GM18868 (cell line): Measurements from ENCODE around the gene CPNE9.
A peak's percentile ranks its signal among the peaks of the same experiment; 100 is the strongest.

Experiments
- ATAC-seq: cut with Tn5 transposase; IDR thresholded peaks from one replicate; pipeline ENCODE4 v1.9.1; 2021; ENCODE audit warnings: mild to moderate bottlenecking, moderate library complexity; ENCODE audit not compliant: unreplicated experiment

Gene CPNE9

DNA sequence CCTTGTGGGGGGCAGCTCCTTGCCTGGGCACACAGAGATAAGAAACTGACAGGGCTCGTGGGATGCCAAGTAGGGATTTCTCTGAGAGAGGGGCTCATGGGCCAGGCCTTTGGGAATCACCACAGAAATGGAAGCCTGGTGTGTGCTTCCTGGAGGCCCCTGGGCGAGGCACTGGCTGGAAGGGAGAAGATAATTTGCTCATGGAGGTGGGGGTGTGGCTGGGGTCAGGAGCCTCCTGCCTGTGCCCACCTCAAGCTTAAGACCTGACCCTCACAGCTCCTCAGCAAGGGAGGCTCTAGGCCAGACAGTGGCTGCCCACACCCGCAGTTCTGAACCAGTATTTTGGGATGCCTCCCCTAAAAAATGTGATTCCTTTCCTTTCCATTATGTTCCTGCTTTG is 16.9 kb upstream of the CPNE9 start:
- no peak for ATAC-seq

GRCh38 chr3:9687514-9687913 is 16.1 kb upstream of the CPNE9 start:
- ATAC-seq = no peak

DNA sequence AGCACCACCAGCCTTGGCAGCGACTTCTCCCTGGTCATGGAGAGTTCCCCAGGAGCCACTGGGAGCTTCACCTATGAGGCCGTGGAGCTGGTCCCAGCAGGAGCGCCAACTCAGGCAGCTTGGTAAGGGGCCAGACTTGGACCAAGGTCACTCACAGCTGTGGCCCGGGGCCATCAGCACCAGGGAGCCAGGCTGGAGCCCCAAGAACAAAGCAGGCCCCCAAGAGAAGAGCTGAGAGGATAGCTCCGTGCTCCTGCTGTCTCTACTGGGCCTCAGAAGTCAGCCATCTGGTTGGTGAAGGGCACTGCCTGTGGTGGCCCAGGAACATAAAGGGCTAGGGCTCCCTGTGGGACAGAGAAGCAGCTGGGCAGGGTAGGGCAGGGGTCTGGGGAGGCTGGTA is 14.7 kb upstream of the CPNE9 start:
- no peak for ATAC-seq

DNA sequence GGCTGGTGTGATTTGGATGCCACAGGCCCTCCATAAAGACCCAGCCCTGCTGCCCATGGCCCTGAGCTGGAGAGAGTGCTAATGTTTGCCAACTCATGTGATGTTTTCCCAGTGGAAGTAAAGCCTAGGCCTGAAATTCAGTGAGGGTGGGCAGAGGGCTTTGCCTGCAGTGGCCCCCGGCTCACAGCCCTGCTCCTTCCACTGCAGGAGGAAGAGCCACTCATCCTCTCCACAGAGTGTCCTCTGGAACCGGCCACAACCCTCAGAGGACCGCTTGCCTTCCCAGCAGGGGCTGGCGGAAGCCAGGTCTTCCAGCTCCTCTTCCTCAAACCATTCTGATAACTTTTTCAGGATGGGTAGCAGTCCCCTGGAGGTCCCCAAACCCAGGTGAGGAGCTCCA is 13.9 kb upstream of the CPNE9 start:
- no peak for ATAC-seq

DNA sequence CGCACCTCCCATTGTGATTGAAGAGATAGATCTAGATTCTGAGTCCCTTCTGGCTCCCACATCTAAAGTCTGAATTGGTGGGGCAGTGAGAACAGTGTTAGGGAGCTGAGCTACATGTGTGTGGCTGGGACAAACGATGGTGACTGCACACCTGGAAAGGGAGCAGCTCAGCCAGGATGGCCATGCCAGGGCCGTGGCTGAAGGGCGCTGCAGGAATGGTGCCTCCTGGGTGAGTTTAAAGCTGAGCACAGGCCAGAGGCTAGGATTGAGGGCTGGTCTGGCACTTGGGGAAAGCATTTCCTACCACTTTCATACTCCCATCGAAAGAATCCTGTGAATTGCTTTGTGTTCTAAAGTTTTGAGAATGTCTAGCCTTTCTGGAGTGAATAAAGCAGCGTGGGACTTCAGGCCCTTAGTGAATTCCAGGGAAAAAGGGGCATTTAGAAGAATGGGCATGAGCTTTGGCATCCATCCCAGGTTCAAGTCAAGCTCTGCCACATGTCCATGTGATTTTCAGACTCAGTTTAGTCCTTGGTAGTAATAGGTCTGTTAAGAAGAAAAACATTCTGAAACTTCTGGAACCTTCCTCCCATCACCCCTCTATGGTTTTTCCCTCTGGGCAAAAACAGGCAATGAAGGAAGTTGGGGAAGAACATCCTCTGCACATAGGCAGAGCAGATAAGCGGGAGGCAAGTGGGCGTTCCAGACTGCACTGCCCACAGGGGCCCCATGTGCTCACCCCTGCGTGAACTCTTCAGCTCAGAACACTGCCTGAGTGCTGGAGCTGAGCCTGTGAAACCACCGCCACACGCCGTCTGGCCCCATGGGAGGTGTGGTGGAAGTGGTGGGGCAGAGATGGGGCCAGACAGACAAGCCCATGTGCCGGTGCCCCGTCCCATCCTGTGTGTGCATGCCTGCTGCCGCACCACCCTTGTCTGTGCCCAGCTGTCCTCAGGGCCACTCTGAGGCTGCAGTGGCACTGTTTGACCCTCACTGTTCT is 12.9 kb upstream of the CPNE9 start:
- ATAC-seq = peak; percentile 97

DNA sequence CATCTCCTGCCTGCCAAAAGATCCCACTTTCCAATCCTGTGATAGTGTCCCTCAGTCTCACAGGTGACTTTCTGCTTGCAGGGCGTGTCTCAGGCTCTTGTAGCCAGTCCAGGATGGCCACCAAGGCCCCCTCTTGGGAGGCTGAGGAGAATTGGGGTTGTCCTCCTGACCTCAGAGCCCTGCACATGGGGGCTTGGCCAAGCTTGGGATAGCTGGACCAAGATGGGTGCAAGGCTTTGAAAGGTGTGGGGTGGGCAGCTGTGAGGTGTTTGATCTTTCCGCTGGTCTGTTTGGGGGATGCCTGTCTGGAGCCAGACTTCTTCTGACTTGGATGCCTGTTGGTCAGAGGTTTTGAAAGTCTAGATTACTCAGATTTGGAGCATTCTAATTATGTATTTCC is 12.0 kb upstream of the CPNE9 start:
- no peak for ATAC-seq

DNA sequence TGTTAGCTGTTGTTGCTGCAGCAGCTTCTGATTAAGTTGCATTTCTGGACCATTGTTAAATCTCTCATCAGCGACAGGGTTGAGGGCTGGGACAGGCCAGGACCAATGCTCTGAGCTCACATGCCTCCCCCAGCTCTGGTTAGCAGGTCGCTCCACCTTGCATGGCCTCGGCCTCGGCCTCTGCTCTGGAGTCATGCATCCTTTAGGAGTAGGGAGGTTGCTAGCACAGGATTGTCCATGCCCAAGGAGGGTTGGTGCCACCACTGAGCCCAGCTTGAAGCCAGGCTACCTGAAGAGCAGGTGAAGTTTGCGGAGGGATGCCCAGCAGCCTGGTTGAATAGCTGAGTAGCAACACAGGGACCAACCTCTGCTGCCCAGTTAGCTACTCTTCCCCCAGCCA is 11.2 kb upstream of the CPNE9 start:
- no peak for ATAC-seq

DNA sequence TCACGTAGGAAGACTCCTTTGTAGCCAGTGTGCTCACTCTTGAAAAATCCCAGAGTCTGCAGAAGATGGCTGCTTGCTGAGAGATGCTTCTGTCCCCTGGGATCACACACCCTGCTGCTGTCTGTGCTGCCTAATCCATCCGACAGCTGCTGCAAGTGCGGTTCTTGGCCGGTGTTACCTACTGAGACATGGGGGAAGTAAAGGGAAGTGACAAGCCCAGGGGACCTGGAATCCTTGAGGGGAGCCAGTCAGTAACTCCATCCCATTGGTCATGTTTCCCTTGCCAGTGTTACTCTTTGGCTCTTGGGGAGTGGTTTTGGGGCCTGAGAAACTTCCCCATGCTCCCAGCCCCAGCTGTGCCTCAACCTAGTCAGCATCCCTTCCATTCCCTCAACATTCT is 8.3 kb upstream of the CPNE9 start:
- ATAC-seq = no peak

DNA sequence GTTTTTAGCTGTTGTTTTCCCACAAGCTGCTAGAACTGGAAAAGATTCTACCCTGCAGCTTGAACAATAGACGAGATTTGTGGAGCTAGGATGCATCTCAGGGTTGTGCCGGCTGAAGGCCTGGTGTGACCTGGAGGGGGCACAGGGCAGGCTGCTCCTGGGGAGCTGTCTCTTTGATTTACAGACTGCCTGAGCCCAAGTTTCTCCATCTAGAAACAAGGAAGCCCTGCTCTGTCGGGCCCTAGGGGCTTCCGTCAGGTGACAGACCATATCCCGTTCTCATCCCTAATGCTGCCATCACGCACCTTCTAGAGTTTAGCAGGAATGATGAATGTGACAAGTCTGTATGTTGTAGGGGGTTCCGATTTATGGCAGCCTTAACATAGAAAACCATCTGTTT is 7.9 kb upstream of the CPNE9 start:
- no peak for ATAC-seq

GRCh38 chr3:9696480-9697220 is 7.0 kb upstream of the CPNE9 start:
- ATAC-seq = no peak

DNA sequence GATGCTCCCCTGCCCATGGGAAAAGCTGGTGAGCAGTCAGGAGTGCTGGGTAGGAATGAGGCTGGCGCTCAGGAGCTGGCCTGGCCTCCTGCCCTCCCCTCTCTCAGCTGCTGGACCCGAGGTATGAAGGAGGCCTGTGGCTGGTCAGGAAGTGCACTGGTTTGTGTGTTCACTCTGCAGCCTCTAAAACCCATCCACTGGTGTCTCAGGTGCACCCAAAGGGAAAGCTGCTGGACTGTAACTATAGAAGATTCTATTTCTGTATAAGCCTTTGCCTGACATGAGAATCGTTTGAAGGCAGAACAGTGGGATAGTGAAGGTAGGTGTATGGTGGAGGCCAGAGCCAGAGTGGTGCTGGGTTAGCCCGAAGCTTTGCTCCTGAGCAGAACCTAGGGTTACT is 5.7 kb upstream of the CPNE9 start:
- no peak for ATAC-seq

GRCh38 chr3:9698293-9698692 is 5.3 kb upstream of the CPNE9 start:
- no peak for ATAC-seq

- ATAC-seq = no peak
These were observed 3.1 kb upstream of the CPNE9 start for GRCh38 chr3:9700536-9700935.

DNA sequence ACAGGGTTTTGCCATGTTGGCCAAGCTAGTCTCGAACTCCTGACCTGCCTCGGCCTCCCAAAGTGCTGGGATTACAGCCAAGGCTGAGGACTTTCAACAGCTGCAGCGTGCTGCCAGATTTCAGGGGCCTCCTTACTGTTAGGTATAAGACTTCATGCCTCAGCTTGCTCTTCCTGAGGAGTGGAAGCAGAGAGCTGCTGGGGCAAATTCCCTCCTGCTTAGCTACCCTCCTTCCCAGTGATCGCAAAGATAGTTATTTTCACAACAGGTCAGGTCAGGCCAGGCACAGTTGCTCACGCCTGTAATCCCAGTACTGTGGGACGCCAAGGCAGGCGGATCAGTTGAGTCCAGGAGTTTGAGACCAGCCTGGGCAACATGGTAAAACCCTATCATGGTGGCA is 2.6 kb upstream of the CPNE9 start:
- ATAC-seq = no peak

GRCh38 chr3:9701711-9702110 is 1.9 kb upstream of the CPNE9 start:
- ATAC-seq = no peak

- no peak for ATAC-seq
These were observed 393 bp upstream of the CPNE9 start for GRCh38 chr3:9703240-9703639.

DNA sequence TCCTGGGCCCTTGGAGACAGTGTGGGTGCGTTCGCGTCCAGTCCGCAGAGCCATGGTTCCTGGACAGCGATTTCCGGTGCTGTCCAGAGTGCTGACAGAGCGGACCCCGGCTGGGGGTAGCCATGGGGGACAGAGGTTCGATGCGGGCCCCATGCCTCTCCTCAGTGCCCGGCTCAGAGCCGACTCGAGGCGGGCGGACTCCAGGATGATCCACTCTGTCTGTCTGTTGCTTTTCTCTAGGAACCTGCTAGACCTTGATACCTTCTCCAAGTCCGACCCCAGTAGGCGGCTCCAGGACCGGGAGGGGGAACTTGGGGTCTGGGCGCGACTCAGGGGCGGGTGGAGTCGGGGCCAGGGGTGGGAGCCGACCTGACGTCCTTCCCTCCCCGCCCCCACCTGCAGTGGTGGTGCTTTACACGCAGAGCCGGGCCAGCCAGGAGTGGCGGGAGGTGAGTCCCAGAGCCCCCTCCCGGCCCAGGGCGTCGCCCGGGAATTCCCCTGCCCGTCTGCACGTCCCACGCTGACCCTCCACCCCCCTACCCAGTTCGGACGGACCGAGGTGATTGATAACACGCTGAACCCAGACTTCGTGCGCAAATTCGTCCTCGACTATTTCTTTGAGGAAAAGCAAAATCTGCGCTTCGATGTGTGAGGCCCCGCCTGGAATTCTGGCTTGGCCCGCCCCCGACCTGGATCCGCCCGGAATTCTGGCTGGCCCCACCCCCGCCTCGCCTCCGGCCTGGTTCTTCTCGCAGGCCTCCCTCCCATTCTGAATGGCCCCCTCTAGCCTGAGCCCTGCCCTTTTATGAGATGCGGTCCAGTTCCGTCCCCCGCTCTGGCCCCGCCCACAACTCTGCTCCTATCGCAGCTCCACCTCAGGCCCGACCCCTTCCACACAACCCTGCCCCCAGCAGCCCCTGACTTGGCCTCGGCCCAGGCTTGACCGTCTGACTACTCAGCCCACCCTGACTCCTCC is 1.0 kb downstream of the CPNE9 start:
- ATAC-seq = no peak

GRCh38 chr3:9710174-9710739 is 6.6 kb downstream of the CPNE9 start:
- no peak for ATAC-seq

- ATAC-seq = no peak
These were observed 8.8 kb downstream of the CPNE9 start for GRCh38 chr3:9712415-9712814.

- ATAC-seq = no peak
These were observed 9.5 kb downstream of the CPNE9 start for GRCh38 chr3:9713142-9713541.

GRCh38 chr3:9715136-9715535 is 11.5 kb downstream of the CPNE9 start:
- no peak for ATAC-seq
